Breast epithelium (tissue), 3 donors: Measurements from ENCODE around the gene SIRT7.

Source experiments
- POLR2A ChIP-seq: fragments of 450-650 bp; IDR thresholded peaks from one replicate; pipeline ENCODE4 v1.6.1; 2016; ENCODE audit warnings: antibody characterized with exemption, mild to moderate bottlenecking, moderate library complexity
- POLR2AphosphoS5 ChIP-seq, 3 donors: sonication (generic); formaldehyde crosslinking; IDR thresholded peaks; one replicate each; pipeline ENCODE4 v1.6.1; 2017; ENCODE audit warnings: antibody characterized with exemption in 3 of 3
- TF ChIP-seq, protein P1 (sequence below), 3 donors: fragments of 450-650 bp; IDR thresholded peaks; one replicate each; pipeline ENCODE4 v1.5.1; 2016 to 2017; ENCODE audit warnings: antibody characterized with exemption in 3 of 3, mild to moderate bottlenecking in 3 of 3, moderate library complexity in 3 of 3

DNA sequence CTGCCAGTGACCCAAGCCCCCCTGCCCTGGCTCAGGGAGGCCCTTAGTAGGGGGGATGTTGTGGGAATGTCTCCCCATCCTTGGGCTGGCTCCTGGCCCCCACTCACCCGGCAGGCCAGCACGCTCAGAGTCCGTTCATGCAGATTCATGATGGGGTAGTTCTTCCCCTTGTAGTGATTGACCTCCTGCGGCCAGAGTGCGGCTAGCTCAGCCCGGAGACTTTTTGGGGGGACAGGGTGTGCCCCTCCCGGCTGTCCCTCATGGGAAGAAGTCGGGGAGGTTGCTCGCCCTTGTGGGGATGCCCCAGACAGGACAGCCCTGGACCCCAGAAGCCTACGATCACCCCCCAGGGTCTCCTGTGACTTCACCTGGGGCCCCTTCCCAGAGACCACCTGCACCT, 12.0 kb downstream of the SIRT7 start:
- TF ChIP-seq, protein P1, sequence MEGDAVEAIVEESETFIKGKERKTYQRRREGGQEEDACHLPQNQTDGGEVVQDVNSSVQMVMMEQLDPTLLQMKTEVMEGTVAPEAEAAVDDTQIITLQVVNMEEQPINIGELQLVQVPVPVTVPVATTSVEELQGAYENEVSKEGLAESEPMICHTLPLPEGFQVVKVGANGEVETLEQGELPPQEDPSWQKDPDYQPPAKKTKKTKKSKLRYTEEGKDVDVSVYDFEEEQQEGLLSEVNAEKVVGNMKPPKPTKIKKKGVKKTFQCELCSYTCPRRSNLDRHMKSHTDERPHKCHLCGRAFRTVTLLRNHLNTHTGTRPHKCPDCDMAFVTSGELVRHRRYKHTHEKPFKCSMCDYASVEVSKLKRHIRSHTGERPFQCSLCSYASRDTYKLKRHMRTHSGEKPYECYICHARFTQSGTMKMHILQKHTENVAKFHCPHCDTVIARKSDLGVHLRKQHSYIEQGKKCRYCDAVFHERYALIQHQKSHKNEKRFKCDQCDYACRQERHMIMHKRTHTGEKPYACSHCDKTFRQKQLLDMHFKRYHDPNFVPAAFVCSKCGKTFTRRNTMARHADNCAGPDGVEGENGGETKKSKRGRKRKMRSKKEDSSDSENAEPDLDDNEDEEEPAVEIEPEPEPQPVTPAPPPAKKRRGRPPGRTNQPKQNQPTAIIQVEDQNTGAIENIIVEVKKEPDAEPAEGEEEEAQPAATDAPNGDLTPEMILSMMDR (IDR thresholded peaks at IDR 0.05) = no peak
- no peak for TF ChIP-seq POLR2A
- no peak for TF ChIP-seq POLR2AphosphoS5 (IDR thresholded peaks at IDR 0.05)
